K562 (cell line): Measurements from ENCODE around the gene GABPB2. TPM values are rescaled to one million over a fixed set of nuclear protein-coding genes. Genes with fewer than 3 reads are reported as not detected.

Experiments
- DACH1 ChIP-seq: fragments of 450-650 bp; IDR thresholded peaks from 2 replicates; pipeline ENCODE4 v1.6.1; 2018; ENCODE audit not compliant: partially characterized antibody
- ELF2 ChIP-seq: fragments of 250-450 bp; sonication (Bioruptor Pico); IDR thresholded peaks from 2 replicates; pipeline ENCODE4 v1.5.0; 2021; ENCODE audit warnings: mild to moderate bottlenecking
- FOXJ2 ChIP-seq: fragments of 200-800 bp; sonication (Bioruptor generic); IDR thresholded peaks from 2 replicates; pipeline ENCODE4 v1.6.1; 2016; ENCODE audit warnings: missing genetic modification characterization, missing compliant biosample characterization
- MNT ChIP-seq, 2 experiments: fragments of 450-650 bp; conservative IDR thresholded peaks; 2 replicates each; pipeline ENCODE4 v1.6.1; 2017; ENCODE audit warnings: mild to moderate bottlenecking in 2 of 2, moderate library complexity in 2 of 2
- MTA2 ChIP-seq: fragments of 450-650 bp; IDR thresholded peaks from 2 replicates; pipeline ENCODE4 v1.6.1; 2016; ENCODE audit warnings: low read depth
- PCBP2 ChIP-seq: fragments of 200-400 bp; formaldehyde crosslinking; IDR thresholded peaks from 2 replicates; pipeline ENCODE4 v1.6.1; 2018; ENCODE audit warnings: low read length, low read depth, mild to moderate bottlenecking, moderate library complexity; ENCODE audit not compliant: poor library complexity, severe bottlenecking
- SOX6 ChIP-seq: fragments of 450-650 bp; IDR thresholded peaks from 2 replicates; pipeline ENCODE4 v1.6.1; 2014; ENCODE audit warnings: mild to moderate bottlenecking
- STAT6 ChIP-seq: sonication (generic); formaldehyde crosslinking; IDR thresholded peaks from 2 replicates; pipeline ENCODE4 v1.8.1; 2023; ENCODE audit warnings: mild to moderate bottlenecking, missing genetic modification reagents
- TCF7 ChIP-seq: sonication (generic); IDR thresholded peaks from 2 replicates; pipeline ENCODE4 v1.6.1; 2016; ENCODE audit warnings: antibody characterized with exemption, borderline replicate concordance
- TSHZ1 ChIP-seq: fragments of 250-450 bp; sonication (Bioruptor Pico); IDR thresholded peaks from 2 replicates; pipeline ENCODE4 v1.4.0; 2020; ENCODE audit warnings: mild to moderate bottlenecking, moderate library complexity
- U2AF1 ChIP-seq: fragments of 200-400 bp; formaldehyde crosslinking; optimal IDR thresholded peaks from 2 replicates; pipeline ENCODE3; 2017; ENCODE audit warnings: mild to moderate bottlenecking, low read depth, low read length, moderate library complexity
- ZNF174 ChIP-seq: fragments of 250-450 bp; sonication (Bioruptor Pico); IDR thresholded peaks from 2 replicates; pipeline ENCODE4 v1.4.0; 2020; ENCODE audit warnings: mild to moderate bottlenecking
- ZNF354B ChIP-seq: fragments of 250-450 bp; sonication (Bioruptor Pico); IDR thresholded peaks from 2 replicates; pipeline ENCODE4 v1.4.0; 2020
- ZNF785 ChIP-seq: fragments of 250-450 bp; sonication (Bioruptor Pico); IDR thresholded peaks from 2 replicates; pipeline ENCODE4 v1.4.0; 2020; ENCODE audit warnings: mild to moderate bottlenecking
- polyA plus RNA-seq, 8 experiments: library from polyadenylated mRNA; depleted of rRNA in 4 of 8; stranded (reverse) in 5 of 8; unstranded in 3 of 8; fragments of >200 nt; fragmentation: Nextera tagmentation in 2 of 8; fragmentation: Illumina TruSeq in 1 of 8; extraction: Ambion mirVana in 2 of 8; extraction: Trizol in 1 of 8; gene quantifications; 2 replicates each; pipeline versions ENCODE4 v1.2.1 to v1.2.3, GENCODE V29; 2011 to 2014; ENCODE audit warnings: inconsistent platforms in 1 of 8, missing spikeins in 1 of 8
- total RNA-seq, 7 experiments: library from RNA; depleted of rRNA in 6 of 7; stranded (reverse); fragments of >200 nt in 6 of 7; fragmentation: Illumina TruSeq in 2 of 7; extraction: Trizol in 2 of 7; gene quantifications; 2 replicates each; pipeline versions ENCODE4 v1.2.1 to v1.2.3, GENCODE V29; 2011 to 2021; ENCODE audit warnings: low replicate concordance in 1 of 7
- TF ChIP-seq, protein P1 (sequence below), 2 experiments: IDR thresholded peaks in 1 of 2; conservative IDR thresholded peaks in 1 of 2; 2 replicates each; pipeline ENCODE4 v1.6.1; 2016; ENCODE audit warnings: low read depth in 2 of 2, mild to moderate bottlenecking in 1 of 2, missing compliant biosample characterization in 1 of 2, missing genetic modification characterization in 1 of 2, moderate library complexity in 1 of 2

Gene GABPB2
- total and polyA plus RNA-seq, 9 of the 15 experiments (the other 6 are each of a cell fraction or from before 2014, with no cell fraction given), result 2.2 to 13.3 (median 6.1) TPM

- TF ChIP-seq TSHZ1, result no peak
- peak; percentile 82 for TF ChIP-seq DACH1
- TF ChIP-seq ZNF174, result no peak
- peak; percentile 31; the same call in 1 of the 2 replicates for TF ChIP-seq TCF7
- TF ChIP-seq STAT6, result 0 out of 2 replicates have a peak, but pooled peaks have one; percentile 50
- TF ChIP-seq ZNF785, result no peak
- peak; percentile 59 to 83 for TF ChIP-seq MNT (conservative IDR thresholded peaks at IDR 0.05)
- TF ChIP-seq U2AF1, result peak; percentile 63
- TF ChIP-seq MTA2, result no peak
- TF ChIP-seq, protein P1, sequence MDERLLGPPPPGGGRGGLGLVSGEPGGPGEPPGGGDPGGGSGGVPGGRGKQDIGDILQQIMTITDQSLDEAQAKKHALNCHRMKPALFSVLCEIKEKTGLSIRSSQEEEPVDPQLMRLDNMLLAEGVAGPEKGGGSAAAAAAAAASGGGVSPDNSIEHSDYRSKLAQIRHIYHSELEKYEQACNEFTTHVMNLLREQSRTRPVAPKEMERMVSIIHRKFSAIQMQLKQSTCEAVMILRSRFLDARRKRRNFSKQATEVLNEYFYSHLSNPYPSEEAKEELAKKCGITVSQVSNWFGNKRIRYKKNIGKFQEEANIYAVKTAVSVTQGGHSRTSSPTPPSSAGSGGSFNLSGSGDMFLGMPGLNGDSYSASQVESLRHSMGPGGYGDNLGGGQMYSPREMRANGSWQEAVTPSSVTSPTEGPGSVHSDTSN (CRISPR knock-in tag; IDR thresholded peaks at IDR 0.05; ENCODE audit: low read depth), result no peak
- TF ChIP-seq, protein P1 (tag; conservative IDR thresholded peaks at IDR 0.05; ENCODE audit: low read depth), result no peak
- TF ChIP-seq ELF2 (CRISPR knock-in tag), result peak; percentile 55; the same call in 1 of the 2 replicates
- TF ChIP-seq SOX6, result peak; percentile 35; the same call in 1 of the 2 replicates
- TF ChIP-seq ZNF354B (CRISPR knock-in tag), result no peak
- no peak for TF ChIP-seq FOXJ2 (tag)
- no peak for TF ChIP-seq PCBP2
These were observed 11.2 kb upstream of the GABPB2 start, which contains the start of gene CDC42SE1 (continued) for GRCh38 chr1:151059109-151060006.
